ENCODE data around the gene NUDT19.

DNA sequence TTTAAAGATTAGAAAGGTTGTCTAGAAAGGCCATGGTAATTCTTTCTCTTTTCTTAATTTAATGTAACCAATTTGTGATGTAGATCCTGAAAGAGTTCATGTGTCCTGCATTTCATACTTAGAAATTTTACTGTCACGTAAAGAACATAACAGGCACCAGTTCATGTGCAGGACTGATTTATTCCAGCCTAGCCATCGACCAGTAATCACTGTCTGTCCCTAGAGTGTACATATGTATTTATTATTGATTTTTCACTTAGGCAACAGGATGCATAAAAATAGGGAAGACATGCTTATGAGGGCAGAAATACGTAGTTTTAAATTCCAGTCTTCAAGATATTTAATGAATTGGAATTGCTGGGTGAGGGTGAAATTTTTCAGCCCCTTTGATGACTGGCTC lies 65.6 kb downstream of the NUDT19 start:
- no peak for TF ChIP-seq CTCF (IDR thresholded peaks at IDR 0.05)
- no peak for TF ChIP-seq POLR2A (IDR thresholded peaks at IDR 0.05)

Measured in testis (tissue), 2 donors.